Omental fat pad (tissue), 4 donors: ENCODE measurements around the gene METTL18. TPM values are rescaled to one million over a fixed set of nuclear protein-coding genes. Genes with fewer than 3 reads are reported as not detected.
"Not testable (repeated sequence)": the region's sequence is repeated elsewhere in the genome, so short reads cannot be mapped to it uniquely, and the experiment has no call there.

ENCODE experiments used
- ATAC-seq: fragments of 150-250 bp; one replicate; pipeline ENCODE4 v1.9.1; 2016; ENCODE audit warnings: mild to moderate bottlenecking, moderate library complexity; ENCODE audit not compliant: low FRiP score
- DNase-seq: peaks from one replicate; pipeline ENCODE4 v3.0.0-alpha.2; 2019; ENCODE audit warnings: low spot score
- CTCF ChIP-seq, 3 donors: fragments of 450-650 bp; IDR thresholded peaks; one replicate each; pipeline ENCODE4 v1.5.1; 2016 to 2017; ENCODE audit warnings: antibody characterized with exemption in 3 of 3, mild to moderate bottlenecking in 3 of 3, moderate library complexity in 2 of 3
- total RNA-seq, 4 donors: library from RNA; depleted of rRNA; stranded (reverse); fragments of >200 nt; gene quantifications; one replicate each; pipeline ENCODE4 v1.1.0, GENCODE V29; 2016

Gene METTL18
- total RNA-seq, 4 donors from 2014 or later: 1.9 to 7.1 (median 3.5) TPM

DNA sequence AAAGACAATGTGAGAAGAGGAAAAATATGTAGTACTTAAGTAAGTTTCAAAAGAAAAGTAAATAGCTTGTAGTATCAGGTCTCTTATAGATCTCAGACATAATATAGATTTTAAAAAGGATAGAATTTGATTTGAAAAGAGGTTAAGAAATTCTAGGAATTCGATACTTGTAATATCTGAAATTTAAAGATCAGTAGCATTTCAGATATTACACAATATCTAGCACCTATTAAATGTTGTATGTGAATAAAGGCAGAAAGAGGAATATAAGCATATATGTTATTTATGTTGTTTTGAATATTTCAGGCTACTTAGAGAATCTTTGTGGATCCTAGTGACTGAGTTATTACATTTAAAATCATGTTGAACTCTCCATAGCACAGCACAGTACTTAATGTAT, 35.0 kb upstream of the METTL18 start:
- ATAC-seq (no peak), DNase-seq (no peak)
- TF ChIP-seq CTCF (IDR thresholded peaks at IDR 0.05): no peak

GRCh38 chr1:169824153-169824552, 29.4 kb upstream of the METTL18 start:
- no peak for DNase-seq
- no peak for TF ChIP-seq CTCF (IDR thresholded peaks at IDR 0.05)
- ATAC-seq: no peak

GRCh38 chr1:169821500-169821899, 26.8 kb upstream of the METTL18 start:
- ATAC-seq (no peak), DNase-seq (no peak)
- TF ChIP-seq CTCF (IDR thresholded peaks at IDR 0.05): no peak

DNA sequence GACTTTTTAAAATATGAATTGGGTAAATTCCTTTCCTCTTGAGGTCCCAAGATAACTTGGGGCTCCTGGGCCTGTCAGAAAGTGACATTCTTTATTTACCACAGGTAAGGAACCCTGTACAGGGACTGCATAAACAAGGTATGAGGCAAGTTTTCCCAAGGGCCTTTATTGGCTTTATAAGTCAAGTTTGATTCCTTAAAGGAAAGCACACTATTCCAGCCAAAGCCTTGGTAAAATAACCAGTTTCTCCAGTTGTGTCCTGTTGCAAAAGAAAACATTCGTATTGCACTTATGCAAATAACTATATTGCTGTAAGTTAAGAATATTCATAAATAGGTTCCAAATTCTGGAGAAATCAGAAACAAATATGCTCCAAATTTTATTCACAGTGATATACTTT, 21.9 kb upstream of the METTL18 start:
- ATAC-seq (no peak), DNase-seq (no peak)
- no peak for TF ChIP-seq CTCF (IDR thresholded peaks at IDR 0.05)

GRCh38 chr1:169814265-169814664, 19.6 kb upstream of the METTL18 start:
- DNase-seq (no peak), ATAC-seq (no peak)
- TF ChIP-seq CTCF (IDR thresholded peaks at IDR 0.05): no peak

GRCh38 chr1:169812131-169812530, 17.4 kb upstream of the METTL18 start:
- DNase-seq: no peak
- ATAC-seq: no peak
- TF ChIP-seq CTCF (IDR thresholded peaks at IDR 0.05): no peak

DNA sequence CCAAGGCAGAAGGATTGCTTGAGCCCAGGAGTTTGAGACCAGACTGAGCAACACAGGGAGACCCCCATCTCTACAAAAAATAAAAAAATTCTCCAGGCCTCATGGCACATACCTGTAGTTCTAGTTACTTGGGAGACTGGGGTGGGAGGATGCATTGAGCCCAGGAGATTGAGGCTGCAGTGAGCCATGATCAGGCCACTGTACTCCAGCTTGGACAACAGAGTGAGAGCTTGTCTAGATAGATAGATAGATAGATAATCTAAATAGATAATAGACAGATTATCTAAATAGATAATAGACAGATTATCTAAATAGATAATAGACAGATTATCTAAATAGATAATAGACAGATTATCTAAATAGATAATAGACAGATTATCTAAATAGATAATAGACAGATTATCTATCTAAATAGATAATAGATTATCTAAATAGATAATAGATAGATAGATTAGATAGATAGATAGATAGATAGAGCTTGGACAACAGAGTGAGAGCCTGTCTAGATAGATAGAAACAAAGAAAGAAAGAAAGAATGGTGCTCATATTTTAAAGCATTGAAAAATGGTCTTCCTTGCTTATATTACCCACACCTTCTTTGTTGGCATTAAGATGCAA, 16.8 kb upstream of the METTL18 start:
- DNase-seq, ATAC-seq: not testable (repeated sequence)
